WTC11 (cell line): ENCODE measurements around the gene CIC. TPM values are rescaled to one million over a fixed set of nuclear protein-coding genes. Genes with fewer than 3 reads are reported as not detected.
A peak's percentile ranks its signal among the peaks of the same experiment; 100 is the strongest.
"Not testable (repeated sequence)": the region's sequence is repeated elsewhere in the genome, so short reads cannot be mapped to it uniquely, and the experiment has no call there.

Experiments
- ATAC-seq: fragments of 200-7000 bp; cut with Tn5 transposase; 2 replicates; pipeline ENCODE4 v1.10.0; 2021; ENCODE audit warnings: mild to moderate bottlenecking, moderate library complexity
- CTCF ChIA-PET: fragments of 300-600 bp; sonication (Branson Sonifier 250); formaldehyde crosslinking; loops from one replicate; lab custom pipeline; 2021; ENCODE audit warnings: antibody characterized with exemption; lab: Charles Lee
- POLR2A ChIA-PET: fragments of 350-600 bp; sonication (Branson Sonifier 250); formaldehyde crosslinking; loops from one replicate; lab custom pipeline; 2021; ENCODE audit warnings: antibody characterized with exemption; lab: Charles Lee
- DNase-seq: peaks from one replicate; pipeline ENCODE4 v3.0.0; 2021; ENCODE audit warnings: low spot score
- H3K27ac Mint-ChIP-seq: 2 replicates; pipeline ENCODE4 v1.8.0; 2021; ENCODE audit warnings: mixed read lengths
- H3K27me3 Mint-ChIP-seq: 2 replicates; pipeline ENCODE4 v1.8.0; 2021; ENCODE audit warnings: low read depth, mild to moderate bottlenecking, moderate library complexity, mixed read lengths
- H3K36me3 Mint-ChIP-seq: 2 replicates; pipeline ENCODE4 v1.8.0; 2021; ENCODE audit warnings: mixed read lengths
- H3K4me1 Mint-ChIP-seq: 2 replicates; pipeline ENCODE4 v1.8.0; 2022; ENCODE audit warnings: mixed read lengths
- H3K4me3 Mint-ChIP-seq: 2 replicates; pipeline ENCODE4 v1.8.0; 2021; ENCODE audit warnings: mild to moderate bottlenecking, moderate library complexity, mixed read lengths
- H3K9me3 Mint-ChIP-seq: 2 replicates; pipeline ENCODE4 v1.8.0; 2021; ENCODE audit warnings: mixed read lengths
- ELF4 ChIP-seq: sonication (generic); formaldehyde crosslinking; IDR thresholded peaks from 2 replicates; pipeline ENCODE4 v1.8.1; 2022; ENCODE audit warnings: low read depth, mild to moderate bottlenecking, moderate library complexity, missing genetic modification reagents
- GABPB1 ChIP-seq: sonication (generic); formaldehyde crosslinking; IDR thresholded peaks from 2 replicates; pipeline ENCODE4 v1.8.1; 2023; ENCODE audit warnings: mild to moderate bottlenecking, missing genetic modification reagents
- IRF2 ChIP-seq: sonication (generic); formaldehyde crosslinking; IDR thresholded peaks from 2 replicates; pipeline ENCODE4 v1.8.0; 2022; ENCODE audit warnings: low read depth, missing genetic modification reagents, borderline replicate concordance
- NFATC4 ChIP-seq: fragments of 250-450 bp; sonication (Bioruptor Pico); IDR thresholded peaks from 2 replicates; pipeline ENCODE4 v1.9.0; 2021; ENCODE audit warnings: mild to moderate bottlenecking
- RORB ChIP-seq: fragments of 250-450 bp; sonication (Bioruptor Pico); IDR thresholded peaks from 2 replicates; pipeline ENCODE4 v1.9.0; 2021; ENCODE audit warnings: mild to moderate bottlenecking
- SMAD3 ChIP-seq: sonication (generic); formaldehyde crosslinking; IDR thresholded peaks from 2 replicates; pipeline ENCODE4 v1.8.0; 2022; ENCODE audit warnings: missing genetic modification reagents, mild to moderate bottlenecking, borderline replicate concordance
- SP1 ChIP-seq: sonication (generic); formaldehyde crosslinking; conservative IDR thresholded peaks from 2 replicates; pipeline ENCODE4 v1.8.1; 2022; ENCODE audit warnings: missing genetic modification reagents
- ZNF396 ChIP-seq: fragments of 250-450 bp; sonication (Bioruptor Pico); IDR thresholded peaks from 2 replicates; pipeline ENCODE4 v1.8.0; 2021; ENCODE audit warnings: mild to moderate bottlenecking, moderate library complexity, borderline replicate concordance
- ZNF671 ChIP-seq: fragments of 250-450 bp; sonication (Bioruptor Pico); IDR thresholded peaks from 2 replicates; pipeline ENCODE4 v1.8.0; 2021; ENCODE audit warnings: mild to moderate bottlenecking
- total RNA-seq: library from RNA; stranded (reverse); gene quantifications from 3 replicates; pipeline ENCODE4 v1.2.3, GENCODE V29; 2021
- TF ChIP-seq, protein P1 (sequence below): sonication (generic); formaldehyde crosslinking; IDR thresholded peaks from 2 replicates; pipeline ENCODE4 v1.8.1; 2022; ENCODE audit warnings: low read depth, missing genetic modification reagents, borderline replicate concordance
- TF ChIP-seq, protein P2 (sequence below): fragments of 200-600 bp; IDR thresholded peaks from 2 replicates; pipeline ENCODE4 v1.8.0; 2022; ENCODE audit warnings: antibody characterized with exemption

CIC gene
- total RNA-seq, 1 experiment from 2014 or later = 55.8 TPM

DNA sequence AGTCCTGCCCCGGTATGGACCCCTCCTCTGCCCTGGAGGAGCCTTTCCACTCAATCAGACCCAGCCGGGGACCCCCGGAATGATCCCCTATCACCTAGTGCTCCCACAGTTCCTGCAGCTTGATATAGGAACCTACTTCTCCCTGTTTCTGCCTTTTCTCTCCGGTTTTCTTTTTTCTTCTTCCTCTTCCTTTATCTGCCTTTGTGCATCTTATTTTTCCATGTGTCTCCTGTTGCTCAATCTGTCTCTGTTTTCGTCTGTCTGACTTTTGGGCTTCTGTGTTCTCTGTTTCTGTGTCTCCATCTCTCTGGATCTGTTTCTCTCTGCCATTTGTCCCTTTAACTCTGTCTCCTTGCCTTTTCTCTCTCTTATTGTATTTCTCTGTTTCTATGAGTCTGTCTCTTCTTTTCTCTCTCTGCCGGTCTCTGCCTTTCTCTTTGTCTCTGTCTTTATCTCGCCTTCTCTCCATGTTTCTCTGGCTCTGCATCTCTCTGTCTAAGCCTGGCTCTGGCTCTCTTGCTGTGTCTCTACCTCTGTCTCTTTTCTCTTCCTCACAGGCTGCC is 66.4 kb downstream of the CIC start:
- ATAC-seq (no peak), DNase-seq (no peak)
- Mint-ChIP-seq H3K36me3 (peaks cover 6% of the 10 kb centered on the region), H3K4me3 (no peak overlapping the region), H3K4me1 (peaks cover 2% of the 10 kb centered on the region), H3K27me3 (no peaks in the 10 kb centered on the region), H3K27ac (no peak overlapping the region), H3K9me3 (no peaks in the 10 kb centered on the region)
- POLR2A ChIA-PET = no interaction called here
- CTCF ChIA-PET = no interaction called here
- TF ChIP-seq SP1 (CRISPR knock-in tag) = no peak

DNA sequence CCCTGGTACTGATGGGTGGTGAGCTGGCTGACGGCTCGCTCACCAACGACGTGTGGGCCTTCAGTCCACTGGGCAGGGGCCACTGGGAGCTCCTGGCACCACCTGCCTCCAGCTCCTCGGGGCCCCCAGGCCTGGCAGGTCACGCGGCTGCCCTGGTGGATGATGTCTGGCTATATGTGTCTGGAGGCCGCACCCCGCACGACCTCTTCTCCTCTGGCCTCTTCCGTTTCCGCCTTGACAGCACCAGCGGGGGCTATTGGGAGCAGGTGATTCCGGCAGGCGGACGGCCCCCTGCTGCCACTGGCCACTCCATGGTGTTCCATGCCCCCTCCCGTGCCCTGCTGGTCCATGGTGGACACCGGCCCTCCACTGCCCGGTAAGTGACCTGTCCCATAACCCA is 66.9 kb downstream of the CIC start:
- CTCF ChIA-PET = no interaction called here
- no peak overlapping the region for H3K4me3 Mint-ChIP-seq
- TF ChIP-seq RORB (CRISPR knock-in tag) = no peak
- TF ChIP-seq ZNF396 (CRISPR knock-in tag) = no peak
- no peak for TF ChIP-seq GABPB1
- TF ChIP-seq ZNF671 (CRISPR knock-in tag) = no peak
- no peak for TF ChIP-seq NFATC4 (CRISPR knock-in tag)
- no peak for TF ChIP-seq SMAD3 (CRISPR knock-in tag)
- TF ChIP-seq, protein P1, sequence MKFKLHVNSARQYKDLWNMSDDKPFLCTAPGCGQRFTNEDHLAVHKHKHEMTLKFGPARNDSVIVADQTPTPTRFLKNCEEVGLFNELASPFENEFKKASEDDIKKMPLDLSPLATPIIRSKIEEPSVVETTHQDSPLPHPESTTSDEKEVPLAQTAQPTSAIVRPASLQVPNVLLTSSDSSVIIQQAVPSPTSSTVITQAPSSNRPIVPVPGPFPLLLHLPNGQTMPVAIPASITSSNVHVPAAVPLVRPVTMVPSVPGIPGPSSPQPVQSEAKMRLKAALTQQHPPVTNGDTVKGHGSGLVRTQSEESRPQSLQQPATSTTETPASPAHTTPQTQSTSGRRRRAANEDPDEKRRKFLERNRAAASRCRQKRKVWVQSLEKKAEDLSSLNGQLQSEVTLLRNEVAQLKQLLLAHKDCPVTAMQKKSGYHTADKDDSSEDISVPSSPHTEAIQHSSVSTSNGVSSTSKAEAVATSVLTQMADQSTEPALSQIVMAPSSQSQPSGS (CRISPR knock-in tag) = no peak
- TF ChIP-seq IRF2 (CRISPR knock-in tag) = no peak
- POLR2A ChIA-PET = no interaction called here
- no peaks in the 10 kb centered on the region for H3K27me3 Mint-ChIP-seq
- no peak overlapping the region for H3K27ac Mint-ChIP-seq
- no peaks in the 10 kb centered on the region for H3K9me3 Mint-ChIP-seq
- H3K36me3 Mint-ChIP-seq = peaks cover 6% of the 10 kb centered on the region
- DNase-seq = no peak
- H3K4me1 Mint-ChIP-seq = no peaks in the 10 kb centered on the region
- ATAC-seq = no peak

DNA sequence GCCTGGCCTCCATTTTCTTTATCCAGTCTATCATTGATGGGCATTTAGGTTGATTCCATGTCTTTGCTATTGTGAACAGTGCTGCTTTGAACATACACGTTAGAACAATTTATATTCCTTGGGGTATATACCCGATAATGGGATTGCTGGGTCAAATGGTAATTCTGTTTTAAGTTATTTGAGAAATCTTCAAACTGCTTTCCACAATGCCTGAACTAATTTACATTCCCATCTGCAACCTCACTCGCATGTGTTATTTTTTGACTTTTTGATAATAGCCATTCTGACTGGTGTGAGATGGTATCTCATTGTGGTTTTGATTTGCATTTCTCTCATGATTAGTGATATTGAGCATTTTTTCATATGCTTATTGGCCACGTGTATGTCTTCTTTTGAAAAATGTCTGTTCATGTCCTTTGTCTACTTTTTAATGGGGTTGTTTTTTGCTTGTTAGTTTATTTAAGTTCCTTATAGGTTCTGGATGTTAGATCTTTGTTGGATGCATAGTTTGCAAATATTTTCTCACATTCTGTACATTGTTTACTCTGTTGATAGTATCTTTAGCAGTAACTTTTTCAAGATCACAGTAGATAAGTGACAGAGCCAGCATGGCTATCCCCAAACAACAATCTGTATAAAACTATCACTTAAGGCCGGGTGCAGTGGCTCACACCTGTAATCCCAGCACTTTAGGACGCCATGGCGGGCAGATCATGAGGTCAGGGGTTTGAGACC is 70.2 kb downstream of the CIC start:
- POLR2A ChIA-PET, H3K27me3 Mint-ChIP-seq: not testable (repeated sequence)

DNA sequence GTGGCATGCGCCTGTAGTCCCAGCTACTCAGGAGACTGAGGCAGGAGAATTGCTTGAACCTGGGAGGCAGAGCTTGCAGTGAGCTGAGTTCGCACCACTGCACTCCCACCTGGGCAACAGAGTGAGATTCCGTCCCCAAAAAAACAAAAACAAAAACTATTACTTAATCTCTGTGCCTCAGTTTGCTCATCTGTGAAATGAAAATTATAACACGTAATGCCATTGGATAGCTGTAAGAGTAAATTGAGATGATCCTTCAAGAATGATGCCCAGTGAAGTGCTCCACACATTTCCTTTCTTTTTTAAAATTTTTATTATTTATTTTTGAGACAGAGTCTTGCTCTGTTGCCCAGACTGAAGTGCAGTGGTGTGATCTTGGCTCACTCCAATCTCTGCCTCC is 70.9 kb downstream of the CIC start:
- DNase-seq, ATAC-seq, H3K36me3 Mint-ChIP-seq, H3K27me3 Mint-ChIP-seq, POLR2A ChIA-PET, H3K27ac Mint-ChIP-seq, H3K4me1 Mint-ChIP-seq, H3K9me3 Mint-ChIP-seq, H3K4me3 Mint-ChIP-seq: not testable (repeated sequence)
- CTCF ChIA-PET = interaction anchor here (1.1 kb wide), 1 partner anchor 21 kb away, joined by 3 read pairs; no protein-coding TSS in a partner anchor

More for the DNA sequence above, 70.2 kb downstream of the CIC start:
- CTCF ChIA-PET, ATAC-seq, H3K36me3 Mint-ChIP-seq, DNase-seq, H3K4me3 Mint-ChIP-seq, H3K27ac Mint-ChIP-seq, H3K4me1 Mint-ChIP-seq, H3K9me3 Mint-ChIP-seq: not testable (repeated sequence)

DNA sequence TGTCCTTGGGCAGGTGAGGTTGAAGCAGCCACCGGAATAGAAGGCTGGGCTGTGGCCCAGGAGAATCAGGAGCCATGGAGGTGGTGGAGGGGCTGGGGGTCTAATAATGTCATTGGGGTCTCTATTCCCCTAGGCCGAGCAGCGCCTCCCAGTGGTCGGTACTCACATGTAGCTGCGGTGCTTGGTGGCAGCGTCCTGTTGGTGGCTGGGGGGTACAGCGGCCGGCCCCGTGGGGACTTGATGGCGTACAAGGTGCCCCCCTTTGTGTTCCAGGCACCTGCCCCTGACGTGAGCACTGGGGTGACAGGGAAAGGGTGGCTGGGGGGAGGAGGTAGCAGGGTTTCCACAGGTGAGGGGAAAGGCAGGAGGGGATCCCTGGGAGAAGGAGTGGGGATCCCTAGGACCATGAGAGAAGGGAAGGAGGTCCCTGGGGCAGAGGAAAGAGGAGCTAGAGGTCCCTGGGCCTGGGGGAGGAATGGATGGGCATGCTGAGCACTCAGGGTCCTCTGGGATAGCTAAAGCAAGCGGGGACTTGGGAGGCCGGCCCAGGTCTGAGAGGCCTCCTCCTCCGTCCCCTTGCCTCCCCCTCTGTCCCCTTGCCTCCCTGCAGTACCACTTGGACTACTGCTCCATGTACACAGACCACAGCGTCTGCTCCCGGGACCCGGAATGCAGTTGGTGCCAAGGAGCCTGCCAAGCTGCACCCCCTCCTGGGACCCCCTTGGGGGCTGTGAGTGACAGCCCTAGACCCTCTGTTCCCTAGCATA is 74.5 kb downstream of the CIC start:
- H3K27ac Mint-ChIP-seq = no peak overlapping the region
- peak; percentile 76 for DNase-seq
- no peak overlapping the region for H3K4me3 Mint-ChIP-seq
- peaks cover 15% of the 10 kb centered on the region for H3K36me3 Mint-ChIP-seq
- no peaks in the 10 kb centered on the region for H3K4me1 Mint-ChIP-seq
- TF ChIP-seq, protein P2, sequence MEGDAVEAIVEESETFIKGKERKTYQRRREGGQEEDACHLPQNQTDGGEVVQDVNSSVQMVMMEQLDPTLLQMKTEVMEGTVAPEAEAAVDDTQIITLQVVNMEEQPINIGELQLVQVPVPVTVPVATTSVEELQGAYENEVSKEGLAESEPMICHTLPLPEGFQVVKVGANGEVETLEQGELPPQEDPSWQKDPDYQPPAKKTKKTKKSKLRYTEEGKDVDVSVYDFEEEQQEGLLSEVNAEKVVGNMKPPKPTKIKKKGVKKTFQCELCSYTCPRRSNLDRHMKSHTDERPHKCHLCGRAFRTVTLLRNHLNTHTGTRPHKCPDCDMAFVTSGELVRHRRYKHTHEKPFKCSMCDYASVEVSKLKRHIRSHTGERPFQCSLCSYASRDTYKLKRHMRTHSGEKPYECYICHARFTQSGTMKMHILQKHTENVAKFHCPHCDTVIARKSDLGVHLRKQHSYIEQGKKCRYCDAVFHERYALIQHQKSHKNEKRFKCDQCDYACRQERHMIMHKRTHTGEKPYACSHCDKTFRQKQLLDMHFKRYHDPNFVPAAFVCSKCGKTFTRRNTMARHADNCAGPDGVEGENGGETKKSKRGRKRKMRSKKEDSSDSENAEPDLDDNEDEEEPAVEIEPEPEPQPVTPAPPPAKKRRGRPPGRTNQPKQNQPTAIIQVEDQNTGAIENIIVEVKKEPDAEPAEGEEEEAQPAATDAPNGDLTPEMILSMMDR = peak; percentile 63
- no peak for TF ChIP-seq ELF4 (CRISPR knock-in tag)
- TF ChIP-seq, all 79 proteins: peak for 1
- POLR2A ChIA-PET = no interaction called here
- ATAC-seq = peak; percentile 80
- Mint-ChIP-seq H3K9me3 (no peaks in the 10 kb centered on the region), H3K27me3 (no peaks in the 10 kb centered on the region)
- CTCF ChIA-PET = interaction anchor here (0.5 to 3.2 kb wide), 33 partner anchors 9 to 1709 kb away, joined by 3 to 30 read pairs (median 4); partner anchors contain the start of genes DEDD2, GSK3A and PRR19
